Neutrophil (primary cell): Measurements from ENCODE around the gene TJP1.

Experiments used
- H3K27ac ChIP-seq: fragments of 200-600 bp; sonication (generic); 2 replicates; pipeline ENCODE4 v1.5.1; 2016; ENCODE audit warnings: mild to moderate bottlenecking, moderate library complexity
- H3K27me3 ChIP-seq: fragments of 200-600 bp; sonication (generic); 2 replicates; pipeline ENCODE4 v1.6.0; 2016; ENCODE audit warnings: mild to moderate bottlenecking
- H3K36me3 ChIP-seq: fragments of 200-600 bp; sonication (generic); 2 replicates; pipeline ENCODE4 v1.5.1; 2017
- H3K4me1 ChIP-seq, 2 experiments: fragments of 200-600 bp in 1 of 2; sonication (generic) in 1 of 2; 1 replicate in 1 of 2; 2 replicates in 1 of 2; pipeline versions ENCODE4 v1.5.1 to v1.6.1; 2013 to 2016; ENCODE audit warnings: low read depth in 1 of 2, low read length in 1 of 2, mild to moderate bottlenecking in 1 of 2, moderate library complexity in 1 of 2; ENCODE audit not compliant: control insufficient read depth in 1 of 2, insufficient read depth in 1 of 2
- H3K4me3 ChIP-seq, 2 experiments: fragments of 200-600 bp in 1 of 2; sonication (generic) in 1 of 2; 1 replicate in 1 of 2; 2 replicates in 1 of 2; pipeline ENCODE4 v1.5.1; 2013 to 2016; ENCODE audit warnings: low read depth in 1 of 2, low read length in 1 of 2, mild to moderate bottlenecking in 1 of 2, moderate library complexity in 1 of 2
- H3K9me3 ChIP-seq: fragments of 200-600 bp; sonication (generic); 2 replicates; pipeline ENCODE4 v1.5.1; 2016
- CTCF ChIP-seq: fragments of 200-600 bp; sonication (generic); IDR thresholded peaks from 2 replicates; pipeline ENCODE4 v1.5.1; 2016; ENCODE audit warnings: antibody characterized with exemption

The TJP1 gene

GRCh38 chr15:29822100-29822683, at the start of gene TJP1:
TSS of gene TJP1 (minus strand) at chr15:29822468. CDS start at chr15:29822028, 440 bp downstream.
- no peaks in the 10 kb centered on the region for H3K36me3 ChIP-seq
- TF ChIP-seq CTCF = no peak
- H3K27me3 ChIP-seq = peaks cover 96% of the 10 kb centered on the region
- H3K4me1 ChIP-seq = peaks cover 0 to 5% of the 10 kb centered on the region in 2 experiments
- H3K9me3 ChIP-seq = no peaks in the 10 kb centered on the region
- H3K27ac ChIP-seq = no peak within 1 kb of the TSS
- H3K4me3 ChIP-seq = peak within 1 kb of the TSS in 1 of 2 experiments; percentile 36

GRCh38 chr15:29871401-29871800, 49.1 kb upstream of the TJP1 start:
- Histone ChIP-seq H3K4me3 (no peak overlapping the region), H3K27ac (no peak overlapping the region), H3K36me3 (no peaks in the 10 kb centered on the region), H3K27me3 (no peaks in the 10 kb centered on the region), H3K4me1 (no peaks in the 10 kb centered on the region), H3K9me3 (no peaks in the 10 kb centered on the region)
- no peak for TF ChIP-seq CTCF

GRCh38 chr15:29870495-29871151, 48.4 kb upstream of the TJP1 start:
- H3K27ac ChIP-seq = no peak overlapping the region
- no peaks in the 10 kb centered on the region for H3K9me3 ChIP-seq
- H3K4me1 ChIP-seq = no peaks in the 10 kb centered on the region
- TF ChIP-seq CTCF = no peak
- H3K27me3 ChIP-seq = no peaks in the 10 kb centered on the region
- H3K4me3 ChIP-seq = no peak overlapping the region
- H3K36me3 ChIP-seq = no peaks in the 10 kb centered on the region

GRCh38 chr15:29867241-29868000, 45.2 kb upstream of the TJP1 start:
- Histone ChIP-seq H3K27me3 (peaks cover 5% of the 10 kb centered on the region), H3K4me1 (no peaks in the 10 kb centered on the region)
- no peak for TF ChIP-seq CTCF

GRCh38 chr15:29866337-29866736, 44.1 kb upstream of the TJP1 start:
- Histone ChIP-seq H3K36me3 (no peaks in the 10 kb centered on the region), H3K4me3 (no peak overlapping the region), H3K9me3 (no peaks in the 10 kb centered on the region), H3K4me1 (no peaks in the 10 kb centered on the region), H3K27ac (no peak overlapping the region), H3K27me3 (peaks cover 5% of the 10 kb centered on the region)
- TF ChIP-seq CTCF = no peak

More at GRCh38 chr15:29867241-29868000, 45.2 kb upstream of the TJP1 start:
- Histone ChIP-seq H3K4me3 (no peak overlapping the region), H3K9me3 (no peaks in the 10 kb centered on the region), H3K27ac (no peak overlapping the region), H3K36me3 (no peaks in the 10 kb centered on the region)
